ENCODE measurements around the gene DENND2A. TPM values are rescaled to one million over a fixed set of nuclear protein-coding genes. Genes with fewer than 3 reads are reported as not detected.
A peak's percentile ranks its signal among the peaks of the same experiment; 100 is the strongest.
"Not testable (repeated sequence)": the region's sequence is repeated elsewhere in the genome, so short reads cannot be mapped to it uniquely, and the experiment has no call there.

The DENND2A gene
- polyA plus RNA-seq, 2 of the 4 experiments (the other 2 are of a cell fraction), result 0.37 to 0.63 TPM

DNA sequence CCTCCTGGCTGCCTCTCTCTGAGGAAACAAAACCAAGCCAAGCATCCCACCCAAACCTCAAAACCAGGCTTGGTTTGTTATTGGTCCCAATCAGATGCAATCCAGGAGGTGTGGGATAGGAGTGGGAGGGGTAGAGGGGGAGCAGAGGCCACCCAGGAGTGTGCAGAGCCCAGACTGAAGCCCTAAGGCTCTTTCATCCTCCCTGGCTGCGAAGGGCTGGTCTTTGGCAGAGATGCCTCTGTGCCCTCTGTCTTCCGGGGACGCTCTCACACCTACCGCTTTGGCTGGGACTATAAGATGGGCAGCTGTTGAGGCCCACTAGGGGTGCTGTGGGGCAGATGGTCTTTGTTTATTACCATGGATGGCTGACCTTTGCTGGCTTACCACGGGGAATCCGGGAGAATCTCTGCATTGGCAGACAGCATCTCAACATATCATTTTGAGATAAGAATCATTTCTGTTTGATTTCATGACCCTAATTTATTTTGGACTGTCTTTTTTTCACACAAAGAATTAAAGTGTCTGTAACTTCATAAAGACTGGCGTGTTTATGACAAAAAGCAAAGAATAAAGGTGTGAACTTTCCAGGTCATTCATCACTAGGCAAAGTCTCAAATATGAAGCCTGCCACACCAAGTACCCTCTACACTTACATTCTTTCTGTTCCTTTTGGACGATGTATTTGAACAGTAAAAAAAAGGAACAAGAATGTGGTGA is 6.5 kb upstream of the DENND2A start (continued):
- TF ChIP-seq ELK1 (IDR thresholded peaks at IDR 0.05; ENCODE audit: low read depth, low read length), result no peak
- no peak for TF ChIP-seq RCOR1 (IDR thresholded peaks at IDR 0.05; ENCODE audit: low read depth, low read length)
- TF ChIP-seq, protein P1, sequence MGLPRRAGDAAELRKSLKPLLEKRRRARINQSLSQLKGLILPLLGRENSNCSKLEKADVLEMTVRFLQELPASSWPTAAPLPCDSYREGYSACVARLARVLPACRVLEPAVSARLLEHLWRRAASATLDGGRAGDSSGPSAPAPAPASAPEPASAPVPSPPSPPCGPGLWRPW (IDR thresholded peaks at IDR 0.05), result no peak
- TF ChIP-seq NFE2L2 (conservative IDR thresholded peaks at IDR 0.05; ENCODE audit: low read length), result no peak
- TF ChIP-seq TP53 (CRISPR knock-in tag; IDR thresholded peaks at IDR 0.05), result no peak
- TF ChIP-seq HEYL (CRISPR knock-in tag; IDR thresholded peaks at IDR 0.05), result no peak
- no peak for TF ChIP-seq JUN (IDR thresholded peaks at IDR 0.05)

- 77% methylated on average over 8 of the region's 8 CpGs for WGBS (ENCODE audit: missing lambda C conversion rate)
- ChIA-PET POLR2A (no interaction called here), CTCF (interaction anchor here (1.9 to 14.5 kb wide), 5 partner anchors 8 to 170 kb away, joined by 4 to 493 read pairs (median 12); no protein-coding TSS in a partner anchor)
- H3K27ac ChIP-seq, result no peak overlapping the region
- peak in 1 of 2 experiments; percentile 31 for DNase-seq (ENCODE audit: low read depth in 1 of 2, low spot score in 1 of 2)
- TF ChIP-seq TFCP2L1 (CRISPR knock-in tag; IDR thresholded peaks at IDR 0.05) (no peak), MAZ (IDR thresholded peaks at IDR 0.05; ENCODE audit: borderline replicate concordance, low read depth, low read length) (no peak), SMC3 (IDR thresholded peaks at IDR 0.05) (no peak), CHD4 (IDR thresholded peaks at IDR 0.05; ENCODE audit: borderline replicate concordance) (no peak), RCOR1 (IDR thresholded peaks at IDR 0.05; ENCODE audit: low read depth, low read length) (no peak)
- TF ChIP-seq, protein P2, sequence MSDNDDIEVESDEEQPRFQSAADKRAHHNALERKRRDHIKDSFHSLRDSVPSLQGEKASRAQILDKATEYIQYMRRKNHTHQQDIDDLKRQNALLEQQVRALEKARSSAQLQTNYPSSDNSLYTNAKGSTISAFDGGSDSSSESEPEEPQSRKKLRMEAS (IDR thresholded peaks at IDR 0.05), result no peak
- TF ChIP-seq, protein P3, sequence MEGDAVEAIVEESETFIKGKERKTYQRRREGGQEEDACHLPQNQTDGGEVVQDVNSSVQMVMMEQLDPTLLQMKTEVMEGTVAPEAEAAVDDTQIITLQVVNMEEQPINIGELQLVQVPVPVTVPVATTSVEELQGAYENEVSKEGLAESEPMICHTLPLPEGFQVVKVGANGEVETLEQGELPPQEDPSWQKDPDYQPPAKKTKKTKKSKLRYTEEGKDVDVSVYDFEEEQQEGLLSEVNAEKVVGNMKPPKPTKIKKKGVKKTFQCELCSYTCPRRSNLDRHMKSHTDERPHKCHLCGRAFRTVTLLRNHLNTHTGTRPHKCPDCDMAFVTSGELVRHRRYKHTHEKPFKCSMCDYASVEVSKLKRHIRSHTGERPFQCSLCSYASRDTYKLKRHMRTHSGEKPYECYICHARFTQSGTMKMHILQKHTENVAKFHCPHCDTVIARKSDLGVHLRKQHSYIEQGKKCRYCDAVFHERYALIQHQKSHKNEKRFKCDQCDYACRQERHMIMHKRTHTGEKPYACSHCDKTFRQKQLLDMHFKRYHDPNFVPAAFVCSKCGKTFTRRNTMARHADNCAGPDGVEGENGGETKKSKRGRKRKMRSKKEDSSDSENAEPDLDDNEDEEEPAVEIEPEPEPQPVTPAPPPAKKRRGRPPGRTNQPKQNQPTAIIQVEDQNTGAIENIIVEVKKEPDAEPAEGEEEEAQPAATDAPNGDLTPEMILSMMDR (IDR thresholded peaks at IDR 0.05), result 0 out of 3 replicates have a peak, but pooled peaks have one; percentile 12
- FAIRE-seq, result no peak
- H3K4me3 ChIP-seq, result no peak overlapping the region
- H3K9me3 ChIP-seq, result no peaks in the 10 kb centered on the region
- no peak for ATAC-seq
- no peak overlapping the region for H3K4me2 ChIP-seq
- peaks cover 7% of the 10 kb centered on the region; the same call in 1 of the 3 replicates for H3K4me1 ChIP-seq
These were observed 4.7 kb upstream of the DENND2A start for GRCh38 chr7:140645166-140645900.

DNA sequence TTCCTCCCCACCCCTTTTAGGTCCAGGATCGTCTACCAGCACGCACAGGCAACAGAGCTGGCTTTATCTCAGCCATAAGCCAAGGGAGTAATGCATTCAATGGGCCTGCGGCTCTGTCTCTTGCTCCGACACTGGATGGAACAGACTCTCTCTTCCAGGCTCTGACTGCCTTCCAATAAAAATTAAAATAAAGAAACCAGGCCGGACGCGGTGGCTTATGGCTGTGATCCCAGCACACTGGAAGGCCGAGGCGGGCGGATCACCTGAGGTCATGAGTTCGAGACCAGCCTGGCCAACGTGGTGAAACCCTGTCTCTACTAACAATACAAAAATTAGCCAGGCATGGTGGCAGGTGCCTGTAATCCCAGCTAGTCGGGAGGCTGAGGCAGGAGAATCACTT is 4.1 kb upstream of the DENND2A start:
- not testable (repeated sequence) for H3K27ac ChIP-seq; FAIRE-seq; DNase-seq (ENCODE audit: low read depth in 1 of 2, low spot score in 1 of 2)

GRCh38 chr7:140643416-140643815 is 2.8 kb upstream of the DENND2A start:
- ATAC-seq (no peak), FAIRE-seq (no peak), DNase-seq (ENCODE audit: low read depth in 1 of 2, low spot score in 1 of 2) (no peak)
- ChIA-PET POLR2A (no interaction called here), CTCF (interaction anchor here (0.5 to 14.5 kb wide), 3 partner anchors 10 to 126 kb away, joined by 3 to 493 read pairs (median 15); no protein-coding TSS in a partner anchor)
- Histone ChIP-seq H3K4me3 (no peak overlapping the region), H3K4me2 (no peak overlapping the region), H3K9me3 (no peaks in the 10 kb centered on the region), H3K27ac (no peak overlapping the region), H3K4me1 (peaks cover 7% of the 10 kb centered on the region; the same call in 1 of the 3 replicates)
- WGBS (ENCODE audit: missing lambda C conversion rate), result 90% methylated on average over 5 of the region's 5 CpGs
- TF ChIP-seq CHD2 (IDR thresholded peaks at IDR 0.05; ENCODE audit: low read length, partially characterized antibody), result no peak
- no peak for TF ChIP-seq NPAS2 (CRISPR knock-in tag; IDR thresholded peaks at IDR 0.05; ENCODE audit: borderline replicate concordance)
- TF ChIP-seq ZNF302 (CRISPR knock-in tag; IDR thresholded peaks at IDR 0.05), result no peak
- TF ChIP-seq RFX5 (IDR thresholded peaks at IDR 0.05), result no peak
- no peak for TF ChIP-seq FOSB (CRISPR knock-in tag; IDR thresholded peaks at IDR 0.05)
- TF ChIP-seq HOXA7 (CRISPR knock-in tag; IDR thresholded peaks at IDR 0.05), result no peak

More for the DNA sequence above, 4.1 kb upstream of the DENND2A start:
- CTCF ChIA-PET, result interaction anchor here (1.9 to 14.5 kb wide), 3 partner anchors 8 to 169 kb away, joined by 4 to 493 read pairs (median 7); no protein-coding TSS in a partner anchor
- H3K4me3 ChIP-seq, ATAC-seq, POLR2A ChIA-PET, H3K9me3 ChIP-seq, H3K4me2 ChIP-seq, H3K4me1 ChIP-seq: not testable (repeated sequence)
- WGBS (ENCODE audit: missing lambda C conversion rate), result 84% methylated on average over 13 of the region's 13 CpGs

All from A549 (cell line).